B cell (primary cell): ENCODE results near the gene TMEM19. TPM values are rescaled to one million over a fixed set of nuclear protein-coding genes. Genes with fewer than 3 reads are reported as not detected.
A peak's percentile ranks its signal among the peaks of the same experiment; 100 is the strongest.
"Not testable (repeated sequence)": the region's sequence is repeated elsewhere in the genome, so short reads cannot be mapped to it uniquely, and the experiment has no call there.

Experiments
- ATAC-seq: fragments of 200-7000 bp; cut with Tn5 transposase; one replicate; pipeline ENCODE4 v1.10.0; 2021; ENCODE audit warnings: low read depth, mild to moderate bottlenecking, moderate number of reproducible peaks, moderate library complexity
- CTCF ChIA-PET: fragments of 350-600 bp; sonication (Branson Sonifier 250); formaldehyde crosslinking; loops from one replicate; lab custom pipeline; 2021; ENCODE audit warnings: antibody characterized with exemption, inconsistent platforms; lab: Charles Lee
- POLR2A ChIA-PET: fragments of 350-600 bp; sonication (Branson Sonifier 250); formaldehyde crosslinking; loops from one replicate; lab custom pipeline; 2021; ENCODE audit warnings: antibody characterized with exemption; lab: Charles Lee
- DNase-seq: peaks from one replicate; pipeline ENCODE4 v3.0.0; 2013
- H2AFZ ChIP-seq: 2 replicates; pipeline ENCODE4 v1.6.1; 2012; ENCODE audit warnings: mild to moderate bottlenecking, low read depth, low read length; ENCODE audit not compliant: insufficient read depth, poor library complexity, severe bottlenecking
- H3K27ac ChIP-seq, 2 donors: 1 replicate in 1 of 2; 2 replicates in 1 of 2; pipeline ENCODE4 v1.5.1; 2012 to 2013; ENCODE audit warnings: low read length in 2 of 2, mild to moderate bottlenecking in 2 of 2, moderate library complexity in 1 of 2
- H3K27me3 ChIP-seq, 4 experiments: fragments of 200-600 bp in 1 of 4; sonication (generic) in 1 of 4; replicated peaks in 1 of 4; 1 replicate in 2 of 4; 2 replicates in 2 of 4; pipeline versions ENCODE4 v1.6.1 to v1.7.0; 2013 to 2016; ENCODE audit warnings: low read length in 3 of 4, mild to moderate bottlenecking in 2 of 4, mixed read lengths in 1 of 4, moderate library complexity in 1 of 4; ENCODE audit not compliant: insufficient read depth in 4 of 4, control insufficient read depth in 3 of 4; ENCODE audit errors: control extremely low read depth in 1 of 4
- H3K36me3 ChIP-seq, 2 experiments: replicated peaks in 1 of 2; 1 replicate in 1 of 2; 2 replicates in 1 of 2; pipeline versions ENCODE4 v1.6.1 to v1.7.1; 2013; ENCODE audit warnings: low read length in 1 of 2; ENCODE audit not compliant: insufficient read depth in 2 of 2, control insufficient read depth in 1 of 2; ENCODE audit errors: control extremely low read depth in 1 of 2, extremely low read depth in 1 of 2
- H3K4me1 ChIP-seq, 2 donors: fragments of 200-600 bp in 1 of 2; sonication (generic) in 1 of 2; 1 replicate in 1 of 2; 2 replicates in 1 of 2; pipeline versions ENCODE4 v1.5.1 to v1.6.1; 2013 to 2017; ENCODE audit warnings: low read length in 2 of 2; ENCODE audit not compliant: control insufficient read depth in 2 of 2, insufficient read depth in 2 of 2
- H3K4me2 ChIP-seq: replicated peaks from 2 replicates; pipeline ENCODE3; 2012; ENCODE audit warnings: mild to moderate bottlenecking, low read depth, low read length; ENCODE audit not compliant: poor library complexity, severe bottlenecking
- H3K4me3 ChIP-seq, 5 experiments: fragments of 200-600 bp in 1 of 5; sonication (generic) in 1 of 5; 1 replicate in 3 of 5; 2 replicates in 2 of 5; pipeline versions ENCODE4 v1.5.1 to v1.7.0; 2011 to 2016; ENCODE audit warnings: low read length in 4 of 5, mild to moderate bottlenecking in 4 of 5, low read depth in 2 of 5, control low read depth in 1 of 5, moderate library complexity in 1 of 5; ENCODE audit not compliant: insufficient read depth in 1 of 5; ENCODE audit errors: control extremely low read depth in 1 of 5, extremely low read depth in 1 of 5
- H3K79me2 ChIP-seq: fragments of 200-600 bp; sonication (generic); one replicate; pipeline ENCODE4 v1.6.0; 2016; ENCODE audit warnings: low read length; ENCODE audit not compliant: control insufficient read depth, insufficient read depth
- H3K9ac ChIP-seq: fragments of 200-600 bp; sonication (generic); 2 replicates; pipeline ENCODE4 v1.6.1; 2017; ENCODE audit warnings: mild to moderate bottlenecking, low read length, moderate library complexity
- H3K9me3 ChIP-seq, 3 donors: one replicate each; pipeline versions ENCODE4 v1.6.1 to v1.7.1; 2013; ENCODE audit warnings: low read length in 2 of 3; ENCODE audit not compliant: control insufficient read depth in 2 of 3, insufficient read depth in 1 of 3; ENCODE audit errors: control extremely low read depth in 1 of 3
- H4K20me1 ChIP-seq: 2 replicates; pipeline ENCODE4 v1.6.0; 2012; ENCODE audit warnings: mild to moderate bottlenecking, low read length; ENCODE audit not compliant: insufficient read depth, control insufficient read depth, poor library complexity, severe bottlenecking
- H3K27ac Mint-ChIP-seq: one replicate; pipeline ENCODE4 v1.8.0; 2021; ENCODE audit warnings: mixed read lengths
- H3K27me3 Mint-ChIP-seq: one replicate; pipeline ENCODE4 v1.8.0; 2021; ENCODE audit warnings: mixed read lengths
- H3K4me1 Mint-ChIP-seq: one replicate; pipeline ENCODE4 v1.8.0; 2021; ENCODE audit warnings: mixed read lengths
- H3K4me3 Mint-ChIP-seq: one replicate; pipeline ENCODE4 v1.8.0; 2021; ENCODE audit warnings: mixed read lengths
- H3K9me3 Mint-ChIP-seq: one replicate; pipeline ENCODE4 v1.8.0; 2022; ENCODE audit warnings: mixed read lengths; ENCODE audit not compliant: insufficient read depth
- EZH2 ChIP-seq: IDR thresholded peaks from 2 replicates; pipeline ENCODE4 v1.6.1; 2012; ENCODE audit warnings: borderline replicate concordance, low read depth, mild to moderate bottlenecking, moderate library complexity, low read length; ENCODE audit not compliant: insufficient read depth, poor library complexity, severe bottlenecking
- WGBS: methylation state at CpG from one replicate; pipeline ENCODE4 v1.1.5; 2013; ENCODE audit warnings: missing lambda C conversion rate; ENCODE audit not compliant: insufficient coverage; 5-methylcytosine and 5-hydroxymethylcytosine counted together
- intact Hi-C: fragments of 100-400 bp; cut with micrococcal nuclease; formaldehyde crosslinking; loops from one replicate; pipeline ENCODE4 v1.10.0; 2022
- polyA plus RNA-seq: library from polyadenylated mRNA; depleted of rRNA; stranded (reverse); fragments of >200 nt; gene quantifications from 2 replicates; pipeline ENCODE4 v1.2.3, GENCODE V29; 2012
- total RNA-seq, 2 donors: library from RNA; stranded (reverse); fragments of 120-200 nt in 1 of 2; gene quantifications; 1 replicate in 1 of 2; 2 replicates in 1 of 2; pipeline versions ENCODE4 v1.2.3 to v1.2.4, GENCODE V29; 2013 to 2022
- TF ChIP-seq, protein P1 (sequence below): fragments of 200-600 bp; IDR thresholded peaks from one replicate; pipeline ENCODE4 v1.8.0; 2022; ENCODE audit warnings: antibody characterized with exemption, mild to moderate bottlenecking

TMEM19 gene
- total and polyA plus RNA-seq, 2 donors (not counting 1 experiment from before 2014, with no cell fraction given): 39.4 to 53.6 TPM

DNA sequence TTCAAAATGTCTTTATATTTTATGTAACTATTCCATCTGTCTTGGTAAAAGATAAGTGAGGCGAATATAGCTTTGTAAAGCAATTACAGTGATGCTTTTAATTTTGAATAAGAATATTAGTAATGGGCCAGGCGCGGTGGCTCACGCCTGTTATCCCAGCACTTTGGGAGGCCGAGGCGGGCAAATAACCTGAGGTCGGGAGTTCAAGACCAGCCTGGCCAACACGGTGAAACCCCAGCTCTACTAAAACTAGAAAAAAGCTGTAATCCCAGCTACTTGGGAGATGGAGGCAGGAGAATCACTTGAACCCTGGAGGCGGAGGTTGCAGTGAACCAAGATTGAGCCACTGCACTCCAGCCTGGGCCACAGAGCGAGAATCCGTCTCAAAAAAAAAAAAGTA is 1.3 kb downstream of the TMEM19 start:
- not testable (repeated sequence) for DNase-seq, H3K9me3 Mint-ChIP-seq, H3K36me3 ChIP-seq, H3K27me3 ChIP-seq, ATAC-seq, H3K9me3 ChIP-seq, H3K27me3 Mint-ChIP-seq, H4K20me1 ChIP-seq
- peak overlapping the region; percentile 68 for H3K9ac ChIP-seq
- H3K27ac Mint-ChIP-seq: peak overlapping the region; percentile 62
- 50% methylated on average over 1 of the region's 11 CpGs for WGBS
- peak overlapping the region; percentile 83 to 95 for H3K27ac ChIP-seq
- H2AFZ ChIP-seq: peak overlapping the region; percentile 48
- intact Hi-C loops: loop anchor here (5.0 kb wide), 1 partner anchor 1950 kb away; the partner anchor contains the start of gene RAB3IP
- POLR2A ChIA-PET: interaction anchor here (2.6 to 5.7 kb wide), 2 partner anchors 23 to 67 kb away, joined by 17 to 95 read pairs; partner anchors contain the start of genes RAB21, THAP2 and ZFC3H1
- H3K79me2 ChIP-seq: peaks cover 78% of the 10 kb centered on the region
- H3K4me2 ChIP-seq: peak overlapping the region; percentile 86
- peak overlapping the region; percentile 70 to 99 (median 81) for H3K4me3 ChIP-seq
- peaks cover 58% of the 10 kb centered on the region for H3K4me1 Mint-ChIP-seq
- CTCF ChIA-PET: interaction anchor here (0.6 to 6.1 kb wide), 7 partner anchors 9 to 61 kb away, joined by 3 to 68 read pairs (median 13); partner anchors contain the start of genes THAP2 and ZFC3H1
- H3K4me3 Mint-ChIP-seq: peak overlapping the region; percentile 88
- H3K4me1 ChIP-seq: peaks cover 63 to 65% of the 10 kb centered on the region in 2 donors

DNA sequence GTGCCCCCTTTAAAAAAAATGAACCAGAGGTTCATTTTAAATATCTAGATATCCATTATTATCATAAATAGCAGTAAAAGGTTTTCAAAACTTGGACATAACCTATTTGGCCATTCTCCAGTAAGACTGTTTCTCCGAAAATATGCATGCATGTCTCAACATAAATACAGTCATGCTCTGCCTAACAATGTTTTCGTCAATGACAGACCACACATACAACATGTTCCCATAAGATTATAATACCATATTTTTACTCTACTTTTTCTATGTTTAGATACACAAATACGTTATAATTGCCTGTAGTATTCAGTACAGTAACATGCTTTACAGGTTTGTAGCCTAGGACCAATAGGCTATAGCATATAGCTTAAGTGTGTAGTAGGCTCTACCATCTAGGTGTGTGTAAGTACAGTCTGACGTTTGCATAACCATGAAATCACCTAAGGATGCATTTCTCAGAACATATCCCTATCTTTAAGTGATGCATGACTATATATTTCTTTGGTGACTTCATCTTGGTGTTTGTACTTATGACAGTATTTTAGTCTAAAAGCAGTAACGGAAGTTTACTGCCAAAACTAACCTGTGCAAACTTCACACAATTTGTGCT is 3.2 kb downstream of the TMEM19 start:
- WGBS: 60% methylated on average over 2 of the region's 5 CpGs
- H3K4me1 Mint-ChIP-seq: peaks cover 72% of the 10 kb centered on the region

More for the DNA sequence above, 3.2 kb downstream of the TMEM19 start:
- Histone ChIP-seq H3K36me3 (peaks cover 1 to 6% of the 10 kb centered on the region in 2 experiments), H4K20me1 (no peaks in the 10 kb centered on the region), H3K27ac (peak overlapping the region; percentile 83 to 95), H3K79me2 (peaks cover 95% of the 10 kb centered on the region), H2AFZ (peak overlapping the region; percentile 48), H3K9me3 (peaks cover 0 to 2% (median 0%) of the 10 kb centered on the region in 3 donors), H3K9ac (peak overlapping the region; percentile 68), H3K4me1 (peaks cover 76 to 80% of the 10 kb centered on the region in 2 donors), H3K27me3 (no peaks in the 10 kb centered on the region), H3K4me2 (peak overlapping the region; percentile 86), H3K4me3 (peak overlapping the region in 4 of 5 experiments; percentile 5 to 99 (median 80))
- intact Hi-C loops: loop anchor here (1.0 to 5.0 kb wide), 2 partner anchors 9 to 1952 kb away; partner anchors contain the start of gene RAB3IP
- peak overlapping the region; percentile 88 for H3K4me3 Mint-ChIP-seq
- H3K27me3 Mint-ChIP-seq: no peaks in the 10 kb centered on the region
- no peak for TF ChIP-seq EZH2
- TF ChIP-seq, protein P1, sequence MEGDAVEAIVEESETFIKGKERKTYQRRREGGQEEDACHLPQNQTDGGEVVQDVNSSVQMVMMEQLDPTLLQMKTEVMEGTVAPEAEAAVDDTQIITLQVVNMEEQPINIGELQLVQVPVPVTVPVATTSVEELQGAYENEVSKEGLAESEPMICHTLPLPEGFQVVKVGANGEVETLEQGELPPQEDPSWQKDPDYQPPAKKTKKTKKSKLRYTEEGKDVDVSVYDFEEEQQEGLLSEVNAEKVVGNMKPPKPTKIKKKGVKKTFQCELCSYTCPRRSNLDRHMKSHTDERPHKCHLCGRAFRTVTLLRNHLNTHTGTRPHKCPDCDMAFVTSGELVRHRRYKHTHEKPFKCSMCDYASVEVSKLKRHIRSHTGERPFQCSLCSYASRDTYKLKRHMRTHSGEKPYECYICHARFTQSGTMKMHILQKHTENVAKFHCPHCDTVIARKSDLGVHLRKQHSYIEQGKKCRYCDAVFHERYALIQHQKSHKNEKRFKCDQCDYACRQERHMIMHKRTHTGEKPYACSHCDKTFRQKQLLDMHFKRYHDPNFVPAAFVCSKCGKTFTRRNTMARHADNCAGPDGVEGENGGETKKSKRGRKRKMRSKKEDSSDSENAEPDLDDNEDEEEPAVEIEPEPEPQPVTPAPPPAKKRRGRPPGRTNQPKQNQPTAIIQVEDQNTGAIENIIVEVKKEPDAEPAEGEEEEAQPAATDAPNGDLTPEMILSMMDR: no peak
- ChIA-PET CTCF (interaction anchor here (1.0 to 6.1 kb wide), 2 partner anchors 26 to 59 kb away, joined by 4 to 68 read pairs; partner anchors contain the start of genes THAP2 and ZFC3H1), POLR2A (no interaction called here)
- H3K27ac Mint-ChIP-seq: peak overlapping the region; percentile 97
- ATAC-seq: no peak
- no peak for DNase-seq
- H3K9me3 Mint-ChIP-seq: no peaks in the 10 kb centered on the region
